ENCODE data around the gene PLK5.

GRCh38 chr19:1549332-1549945, 25.6 kb downstream of the PLK5 start:
- TF ChIP-seq TAF1 (IDR thresholded peaks at IDR 0.05; ENCODE audit: low read depth) (no peak), ZBTB7A (IDR thresholded peaks at IDR 0.05; ENCODE audit: low read depth) (no peak), CREB1 (IDR thresholded peaks at IDR 0.05; ENCODE audit: low read depth) (no peak), FOXM1 (IDR thresholded peaks at IDR 0.05; ENCODE audit: borderline replicate concordance, low read depth) (no peak), CEBPB (IDR thresholded peaks at IDR 0.05) (no peak), EP300 (IDR thresholded peaks at IDR 0.05; ENCODE audit: borderline replicate concordance) (no peak), TEAD4 (IDR thresholded peaks at IDR 0.05) (no peak), REST (IDR thresholded peaks at IDR 0.05; ENCODE audit: low read depth) (no peak), NFIC (IDR thresholded peaks at IDR 0.05) (no peak), YY1 (IDR thresholded peaks at IDR 0.05; ENCODE audit: low read depth) (no peak), EGR1 (IDR thresholded peaks at IDR 0.05) (no peak), MAX (IDR thresholded peaks at IDR 0.05) (no peak), TCF12 (IDR thresholded peaks at IDR 0.05; ENCODE audit: low read depth) (no peak)

All from Ishikawa (cell line).